ENCODE results near the gene OBSL1. TPM values are rescaled to one million over a fixed set of nuclear protein-coding genes. Genes with fewer than 3 reads are reported as not detected.

The OBSL1 gene
- total and polyA plus RNA-seq, 10 of the 15 experiments (the other 5 are each of a cell fraction or from before 2014, with no cell fraction given), result 0.14 to 0.77 TPM; not detected in 8

GRCh38 chr2:219541611-219542180, 29.6 kb downstream of the OBSL1 start (continued):
- TF ChIP-seq TAF1 (IDR thresholded peaks at IDR 0.05; ENCODE audit: borderline replicate concordance, low read depth, low read length) (no peak), NFIC (IDR thresholded peaks at IDR 0.05; ENCODE audit: low read depth, low read length) (no peak), BCL11A (IDR thresholded peaks at IDR 0.05; ENCODE audit: low read depth, low read length) (no peak), SPI1 (IDR thresholded peaks at IDR 0.05; ENCODE audit: borderline replicate concordance, insufficient read depth, low read depth, low read length) (no peak), MYB (IDR thresholded peaks at IDR 0.05; ENCODE audit: borderline replicate concordance, low read depth, low read length) (no peak), JUNB (IDR thresholded peaks at IDR 0.05) (no peak), ETV6 (conservative IDR thresholded peaks at IDR 0.05 in 1 of 2, IDR thresholded peaks at IDR 0.05 in 1 of 2; ENCODE audit: borderline replicate concordance in 1 of 2, low read depth in 1 of 2) (no peak)

DNA sequence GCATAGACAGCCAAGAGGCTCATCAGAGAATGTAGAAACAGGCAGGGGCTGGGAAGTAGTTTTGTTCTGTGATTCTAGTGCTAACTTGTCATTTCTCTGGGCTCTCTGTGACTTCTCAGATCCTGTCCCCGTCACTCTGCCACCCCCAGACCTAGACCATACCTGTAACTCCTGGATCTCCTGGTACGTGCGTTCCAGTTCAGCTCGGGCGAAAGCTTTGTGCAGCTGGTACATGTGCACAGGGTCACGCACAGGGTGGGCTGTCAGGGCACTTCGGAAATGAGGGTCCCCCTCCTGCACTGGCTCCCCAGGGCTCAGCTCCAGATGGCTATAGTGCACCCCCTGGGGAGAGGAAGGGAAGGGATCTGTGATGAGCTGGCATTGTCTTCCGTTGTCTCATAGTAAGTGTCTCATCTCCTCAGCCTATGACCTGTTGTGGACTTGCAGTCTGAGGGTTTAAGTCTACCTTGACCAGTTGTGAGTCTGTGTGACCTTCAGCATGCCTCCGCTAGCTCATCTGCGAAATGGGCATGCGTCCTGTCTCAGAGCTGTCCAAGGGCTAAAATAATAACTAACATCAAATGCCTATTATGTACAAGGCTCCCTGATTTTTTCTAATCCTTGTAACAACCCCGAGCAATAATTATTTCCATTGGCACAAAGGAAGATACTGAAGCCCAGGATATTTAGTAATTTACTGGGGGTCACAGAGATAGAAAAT, 30.4 kb downstream of the OBSL1 start:
- 72% methylated on average over 12 of the region's 12 CpGs for WGBS (ENCODE audit: insufficient coverage, insufficient replicate concordance, low lambda C conversion rate, missing lambda C conversion rate)
- H2AFZ ChIP-seq (ENCODE audit: control insufficient read depth, low read depth, low read length), result no peak overlapping the region

More for the DNA sequence above, 30.4 kb downstream of the OBSL1 start:
- ChIA-PET SMC1A (ENCODE audit: uncharacterized antibody, unreplicated experiment) (interaction anchor here (0.6 to 2.5 kb wide), 4 partner anchors 88 to 151 kb away, joined by 3 to 17 read pairs (median 8); no protein-coding TSS in a partner anchor), POLR2A (no interaction called here), CTCF (interaction anchor here (0.6 to 4.6 kb wide), 25 partner anchors 9 to 365 kb away, joined by 3 to 68 read pairs (median 4); partner anchors contain the start of genes GMPPA and STK11IP), RAD21 (ENCODE audit: unreplicated experiment) (interaction anchor here (0.7 to 3.7 kb wide), 7 partner anchors 10 to 149 kb away, joined by 3 to 25 read pairs (median 4); partner anchors contain the start of gene STK11IP)
- Histone ChIP-seq H3K27ac (ENCODE audit: control insufficient read depth, insufficient read depth) (no peak overlapping the region), H3K9ac (ENCODE audit: control insufficient read depth, insufficient read depth, low read length) (no peak overlapping the region), H3K4me3 (no peak overlapping the region), H3K9me3 (replicated peaks; ENCODE audit: control insufficient read depth, insufficient read depth, low read length) (no peaks in the 10 kb centered on the region), H3K4me2 (ENCODE audit: control insufficient read depth, insufficient read depth) (peak overlapping the region; percentile 81; the same call in 1 of the 2 replicates), H4K20me1 (ENCODE audit: control insufficient read depth, insufficient read depth) (no peaks in the 10 kb centered on the region; the same call in 1 of the 2 replicates), H3K79me2 (ENCODE audit: control insufficient read depth, insufficient read depth, low read length) (no peaks in the 10 kb centered on the region), H3K36me3 (ENCODE audit: control insufficient read depth in 2 of 2, insufficient read depth in 2 of 2, low read length in 1 of 2) (no peaks in the 10 kb centered on the region; a peak in 1 of 4 replicates), H3K4me1 (ENCODE audit: control insufficient read depth, insufficient read depth, low read length) (peaks cover 3% of the 10 kb centered on the region; the same call in 1 of the 2 replicates), H3K27me3 (replicated peaks in 1 of 2; ENCODE audit: control insufficient read depth in 2 of 2, insufficient read depth in 2 of 2, low read length in 1 of 2) (peaks cover 0 to 7% of the 10 kb centered on the region in 2 experiments; a peak in 2 of 4 replicates)
- FAIRE-seq (no peak), ATAC-seq (no peak), DNase-seq (ENCODE audit: low read depth, low spot score) (no peak)
- intact Hi-C loops (cut with micrococcal nuclease; ENCODE audit: unreplicated experiment) (loop anchor here (1.0 to 2.0 kb wide), 3 partner anchors 58 to 148 kb away; no protein-coding TSS in a partner anchor), in situ Hi-C loops (cut with MboI) (loop anchor here (5.0 kb wide), 1 partner anchor 146 kb away; no protein-coding TSS in a partner anchor)
- TF ChIP-seq ESRRA (IDR thresholded peaks at IDR 0.05; ENCODE audit: low read length) (peak; percentile 6; the same call in 1 of the 2 replicates), BRCA1 (IDR thresholded peaks at IDR 0.05; ENCODE audit: low read depth, low read length) (no peak)
- BruUV-seq (replicated peaks), result TSS peak; percentile 55
